ENCODE data around the gene HYAL3. TPM values are rescaled to one million over a fixed set of nuclear protein-coding genes. Genes with fewer than 3 reads are reported as not detected.

HYAL3 gene
- total RNA-seq, 1 experiment from 2014 or later = 2.9 TPM

- DNase-seq (ENCODE audit: low spot score) = peak; percentile 70
- H3K27ac Mint-ChIP-seq = no peak overlapping the region
- peaks cover 64% of the 10 kb centered on the region for H3K27me3 Mint-ChIP-seq (ENCODE audit: low read depth)
- POLR2A ChIA-PET = interaction anchor here (0.8 to 1.5 kb wide), 5 partner anchors 15 to 58 kb away, joined by 3 to 5 read pairs (median 3); partner anchors contain the start of genes IFRD2 and TUSC2
- H3K36me3 Mint-ChIP-seq = no peaks in the 10 kb centered on the region
- CTCF ChIA-PET = interaction anchor here (0.6 to 12.5 kb wide), 28 partner anchors 9 to 317 kb away, joined by 3 to 145 read pairs (median 6); partner anchors contain the start of genes GNAI2, GNAT1, HYAL1 and HYAL2
- no peaks in the 10 kb centered on the region for H3K9me3 Mint-ChIP-seq
- peak overlapping the region; percentile 80 for H3K4me3 Mint-ChIP-seq
- peaks cover 27% of the 10 kb centered on the region for H3K4me1 Mint-ChIP-seq
- peak; percentile 19 for ATAC-seq
- TF ChIP-seq ETV6 (CRISPR knock-in tag; IDR thresholded peaks at IDR 0.05) (peak; percentile 52; the same call in 1 of the 2 replicates), SP1 (CRISPR knock-in tag; conservative IDR thresholded peaks at IDR 0.05) (peak; percentile 62), ZNF425 (CRISPR knock-in tag; conservative IDR thresholded peaks at IDR 0.05) (no peak), ZNF396 (CRISPR knock-in tag; IDR thresholded peaks at IDR 0.05; ENCODE audit: borderline replicate concordance) (no peak), FOXK1 (CRISPR knock-in tag; IDR thresholded peaks at IDR 0.05) (0 out of 2 replicates have a peak, but pooled peaks have one; percentile 24), ZNF423 (CRISPR knock-in tag; IDR thresholded peaks at IDR 0.05) (no peak), ZBTB21 (CRISPR knock-in tag; IDR thresholded peaks at IDR 0.05; ENCODE audit: borderline replicate concordance) (0 out of 2 replicates have a peak, but pooled peaks have one; percentile 18), USF1 (CRISPR knock-in tag; IDR thresholded peaks at IDR 0.05) (no peak; the same call in 1 of the 2 replicates), SMAD4 (CRISPR knock-in tag; IDR thresholded peaks at IDR 0.05) (no peak), TEAD4 (CRISPR knock-in tag; IDR thresholded peaks at IDR 0.05) (no peak), TP53 (CRISPR knock-in tag; IDR thresholded peaks at IDR 0.05) (no peak), ZNF263 (CRISPR knock-in tag; IDR thresholded peaks at IDR 0.05; ENCODE audit: low read depth) (no peak), CBFB (CRISPR knock-in tag; IDR thresholded peaks at IDR 0.05; ENCODE audit: low read depth) (no peak), GRHL2 (CRISPR knock-in tag; IDR thresholded peaks at IDR 0.05; ENCODE audit: insufficient replicate concordance, severe bottlenecking) (no peak), PRRX2 (CRISPR knock-in tag; IDR thresholded peaks at IDR 0.05) (no peak), FOXP1 (CRISPR knock-in tag; IDR thresholded peaks at IDR 0.05; ENCODE audit: borderline replicate concordance) (peak; percentile 20; the same call in 1 of the 2 replicates), USF2 (CRISPR knock-in tag; IDR thresholded peaks at IDR 0.05) (peak; percentile 52), ZNF232 (CRISPR knock-in tag; IDR thresholded peaks at IDR 0.05) (no peak), CTCF (IDR thresholded peaks at IDR 0.05) (no peak), FOXJ3 (CRISPR knock-in tag; IDR thresholded peaks at IDR 0.05; ENCODE audit: borderline replicate concordance) (no peak), E2F5 (CRISPR knock-in tag; IDR thresholded peaks at IDR 0.05) (peak; percentile 52; the same call in 1 of the 2 replicates), ELF4 (CRISPR knock-in tag; IDR thresholded peaks at IDR 0.05; ENCODE audit: low read depth) (no peak), ATF2 (CRISPR knock-in tag; IDR thresholded peaks at IDR 0.05; ENCODE audit: borderline replicate concordance, low read depth) (no peak), MAX (CRISPR knock-in tag; IDR thresholded peaks at IDR 0.05) (peak; percentile 78), PRDM15 (CRISPR knock-in tag; IDR thresholded peaks at IDR 0.05) (peak; percentile 30; the same call in 1 of the 2 replicates)
Measured at GRCh38 chr3:50275141-50275995, 23.8 kb downstream of the HYAL3 start.
